ENCODE results near the gene SULT1A2.
"Not testable (repeated sequence)": the region's sequence is repeated elsewhere in the genome, so short reads cannot be mapped to it uniquely, and the experiment has no call there.

The SULT1A2 gene

DNA sequence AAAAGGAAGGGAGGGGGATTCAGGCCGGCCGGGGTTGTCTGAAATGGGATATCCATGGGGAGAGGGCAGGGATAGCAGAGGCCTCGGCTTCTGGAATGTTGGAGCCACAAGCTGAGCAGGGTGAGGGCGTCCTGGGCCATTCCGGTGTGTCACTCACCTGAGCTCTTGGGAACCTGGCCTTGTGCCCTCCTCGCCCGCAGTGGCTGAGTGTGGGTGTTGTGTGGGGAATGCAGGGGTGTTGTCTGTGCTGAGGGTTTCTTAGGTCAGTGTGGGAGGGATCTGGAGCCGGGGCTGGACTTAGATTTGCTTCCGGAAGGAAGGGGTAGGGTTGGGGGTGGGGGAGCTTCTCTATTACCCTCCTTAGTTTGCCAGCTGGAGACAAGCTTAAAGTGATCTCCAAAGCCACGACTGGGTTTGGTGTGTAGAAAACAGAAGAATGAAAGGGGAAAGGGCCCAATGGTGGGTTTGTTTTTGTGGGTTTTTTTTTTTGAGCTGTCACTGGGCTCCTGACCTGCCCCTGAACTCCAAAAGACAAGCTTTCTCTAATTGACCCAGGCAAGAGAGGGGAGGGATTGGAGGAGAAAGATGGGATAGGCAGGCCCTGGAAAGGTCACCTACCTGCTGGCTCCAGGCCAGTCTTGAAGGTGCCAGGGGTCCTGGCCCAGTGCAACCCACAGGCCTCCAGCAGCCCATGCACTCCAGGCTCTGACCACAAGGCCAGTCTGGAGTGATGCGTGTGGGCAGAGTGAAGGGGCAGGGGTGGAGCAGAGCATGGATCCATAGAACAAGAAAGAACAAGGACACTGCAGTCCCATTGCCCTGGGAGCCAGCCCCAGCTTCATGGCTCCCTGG is at the start of gene SULT1A2:
TSS of gene SULT1A2 (minus strand) at position 211 of the 852 bp plus-strand sequence. CDS start 1,120 bp downstream, outside the sequence.
- H3K27ac ChIP-seq (ENCODE audit: low read depth, low read length, poor library complexity, severe bottlenecking), result no peak within 1 kb of the TSS
- H3K36me3 ChIP-seq (ENCODE audit: insufficient read depth, low read length), result no peaks in the 10 kb centered on the region
- H4K20me1 ChIP-seq (ENCODE audit: insufficient read depth, low read length), result no peaks in the 10 kb centered on the region
- H3K79me2 ChIP-seq (ENCODE audit: insufficient read depth, low read length), result no peaks in the 10 kb centered on the region
- no peak within 1 kb of the TSS for H2AFZ ChIP-seq (ENCODE audit: low read length)
- no peaks in the 10 kb centered on the region for H3F3A ChIP-seq (ENCODE audit: insufficient read depth, low read length)
- TF ChIP-seq EZH2 (IDR thresholded peaks at IDR 0.05; ENCODE audit: borderline replicate concordance, low read length), result no peak
- TF ChIP-seq, protein P1, sequence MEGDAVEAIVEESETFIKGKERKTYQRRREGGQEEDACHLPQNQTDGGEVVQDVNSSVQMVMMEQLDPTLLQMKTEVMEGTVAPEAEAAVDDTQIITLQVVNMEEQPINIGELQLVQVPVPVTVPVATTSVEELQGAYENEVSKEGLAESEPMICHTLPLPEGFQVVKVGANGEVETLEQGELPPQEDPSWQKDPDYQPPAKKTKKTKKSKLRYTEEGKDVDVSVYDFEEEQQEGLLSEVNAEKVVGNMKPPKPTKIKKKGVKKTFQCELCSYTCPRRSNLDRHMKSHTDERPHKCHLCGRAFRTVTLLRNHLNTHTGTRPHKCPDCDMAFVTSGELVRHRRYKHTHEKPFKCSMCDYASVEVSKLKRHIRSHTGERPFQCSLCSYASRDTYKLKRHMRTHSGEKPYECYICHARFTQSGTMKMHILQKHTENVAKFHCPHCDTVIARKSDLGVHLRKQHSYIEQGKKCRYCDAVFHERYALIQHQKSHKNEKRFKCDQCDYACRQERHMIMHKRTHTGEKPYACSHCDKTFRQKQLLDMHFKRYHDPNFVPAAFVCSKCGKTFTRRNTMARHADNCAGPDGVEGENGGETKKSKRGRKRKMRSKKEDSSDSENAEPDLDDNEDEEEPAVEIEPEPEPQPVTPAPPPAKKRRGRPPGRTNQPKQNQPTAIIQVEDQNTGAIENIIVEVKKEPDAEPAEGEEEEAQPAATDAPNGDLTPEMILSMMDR (IDR thresholded peaks at IDR 0.05; ENCODE audit: low read length), result no peak
- no peak within 1 kb of the TSS for H3K4me3 ChIP-seq (ENCODE audit: low read depth, low read length, poor library complexity, severe bottlenecking)
- no peaks in the 10 kb centered on the region for H3K27me3 ChIP-seq (ENCODE audit: insufficient read depth, low read length)
- no peaks in the 10 kb centered on the region for H3K9me2 ChIP-seq (ENCODE audit: low read depth, low read length)
- H3K9ac ChIP-seq (ENCODE audit: low read length), result no peak within 1 kb of the TSS
- no peaks in the 10 kb centered on the region for H3K9me3 ChIP-seq (ENCODE audit: low read length)
- H3K4me2 ChIP-seq (ENCODE audit: low read length), result peak within 1 kb of the TSS; percentile 33; the same call in 1 of the 2 replicates
- H3K4me1 ChIP-seq (ENCODE audit: insufficient read depth, low read length, severe bottlenecking), result peaks cover 15% of the 10 kb centered on the region

DNA sequence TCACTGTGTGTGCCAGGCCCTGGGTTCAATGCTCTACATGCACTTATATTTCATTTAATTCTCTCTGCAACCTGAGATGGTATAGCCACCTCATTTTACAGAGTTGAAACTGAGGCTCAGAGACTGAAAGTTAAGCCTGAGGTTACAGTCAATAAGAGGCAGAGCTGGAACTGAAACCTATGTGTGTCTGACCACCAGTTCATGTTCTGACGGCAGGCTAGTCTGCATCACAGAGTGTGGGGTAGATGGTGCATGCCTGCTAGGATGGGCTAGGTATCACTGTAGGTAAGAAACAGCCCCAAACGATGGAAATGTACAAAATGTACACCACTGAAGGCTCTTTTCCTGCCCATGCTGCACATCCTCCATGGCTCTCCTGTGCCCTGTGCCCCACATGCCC is 43.1 kb upstream of the SULT1A2 start:
- H3K4me1 ChIP-seq (ENCODE audit: insufficient read depth, low read length, severe bottlenecking); H3K4me2 ChIP-seq (ENCODE audit: low read length); H3K27ac ChIP-seq (ENCODE audit: low read depth, low read length, poor library complexity, severe bottlenecking); H3K9ac ChIP-seq (ENCODE audit: low read length); H3F3A ChIP-seq (ENCODE audit: insufficient read depth, low read length); H3K27me3 ChIP-seq (ENCODE audit: insufficient read depth, low read length); H3K9me3 ChIP-seq (ENCODE audit: low read length); H3K36me3 ChIP-seq (ENCODE audit: insufficient read depth, low read length); H4K20me1 ChIP-seq (ENCODE audit: insufficient read depth, low read length); H3K9me2 ChIP-seq (ENCODE audit: low read depth, low read length); H3K79me2 ChIP-seq (ENCODE audit: insufficient read depth, low read length); H2AFZ ChIP-seq (ENCODE audit: low read length); H3K4me3 ChIP-seq (ENCODE audit: low read depth, low read length, poor library complexity, severe bottlenecking): not testable (repeated sequence)

DNA sequence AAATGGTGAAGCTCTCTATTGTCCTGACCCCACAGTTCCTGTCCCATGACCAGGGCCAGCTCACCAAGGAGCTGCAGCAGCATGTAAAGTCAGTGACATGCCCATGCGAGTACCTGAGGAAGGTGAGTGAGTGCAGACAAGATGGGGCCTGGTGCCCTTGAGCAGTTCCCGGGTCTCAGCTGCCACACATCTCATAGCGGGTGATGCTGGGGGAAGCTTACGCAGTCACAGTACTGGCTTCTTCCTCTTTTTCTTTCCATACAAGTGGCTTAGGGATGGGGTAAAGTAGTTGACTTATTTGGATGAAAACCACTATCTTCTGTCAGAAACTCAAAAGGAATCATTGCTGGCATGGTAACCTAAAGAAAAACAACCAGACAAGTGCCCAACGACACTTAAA is 41.5 kb upstream of the SULT1A2 start:
- not testable (repeated sequence) for H3K79me2 ChIP-seq (ENCODE audit: insufficient read depth, low read length); H2AFZ ChIP-seq (ENCODE audit: low read length); H3K36me3 ChIP-seq (ENCODE audit: insufficient read depth, low read length); H3K4me1 ChIP-seq (ENCODE audit: insufficient read depth, low read length, severe bottlenecking); H3K4me2 ChIP-seq (ENCODE audit: low read length); H3K9ac ChIP-seq (ENCODE audit: low read length); H4K20me1 ChIP-seq (ENCODE audit: insufficient read depth, low read length); H3K9me2 ChIP-seq (ENCODE audit: low read depth, low read length); H3K27me3 ChIP-seq (ENCODE audit: insufficient read depth, low read length); H3F3A ChIP-seq (ENCODE audit: insufficient read depth, low read length); H3K27ac ChIP-seq (ENCODE audit: low read depth, low read length, poor library complexity, severe bottlenecking); H3K9me3 ChIP-seq (ENCODE audit: low read length); H3K4me3 ChIP-seq (ENCODE audit: low read depth, low read length, poor library complexity, severe bottlenecking)

DNA sequence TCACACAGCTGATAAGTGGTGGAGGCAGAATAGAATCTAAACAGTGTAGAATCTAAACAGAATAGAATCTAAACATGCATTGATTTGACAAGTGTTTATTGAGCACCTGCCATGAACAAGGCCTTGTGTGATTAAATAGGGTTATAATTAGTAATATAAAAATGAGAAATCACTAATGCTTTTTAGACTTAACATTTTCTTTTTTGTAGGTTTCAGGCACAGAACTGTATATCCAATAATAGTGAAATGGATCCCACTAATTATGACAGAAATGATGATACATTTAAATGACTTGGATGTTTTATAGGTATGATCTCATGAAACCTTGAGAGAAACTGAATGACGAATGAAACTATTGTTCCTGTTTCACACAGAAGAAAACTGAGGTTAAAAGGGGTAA is 40.9 kb upstream of the SULT1A2 start, which contains the start of gene NPIPB8:
TSS of gene NPIPB8 (plus strand) at position 301 of the 400 bp plus-strand sequence. CDS start 296 bp downstream, outside the sequence.
- not testable (repeated sequence) for H3K4me2 ChIP-seq (ENCODE audit: low read length); H3K9ac ChIP-seq (ENCODE audit: low read length); H3K9me2 ChIP-seq (ENCODE audit: low read depth, low read length); H3K27ac ChIP-seq (ENCODE audit: low read depth, low read length, poor library complexity, severe bottlenecking); H3F3A ChIP-seq (ENCODE audit: insufficient read depth, low read length); H3K79me2 ChIP-seq (ENCODE audit: insufficient read depth, low read length); H3K4me3 ChIP-seq (ENCODE audit: low read depth, low read length, poor library complexity, severe bottlenecking); H4K20me1 ChIP-seq (ENCODE audit: insufficient read depth, low read length); H3K27me3 ChIP-seq (ENCODE audit: insufficient read depth, low read length); H3K4me1 ChIP-seq (ENCODE audit: insufficient read depth, low read length, severe bottlenecking); H2AFZ ChIP-seq (ENCODE audit: low read length); H3K36me3 ChIP-seq (ENCODE audit: insufficient read depth, low read length); H3K9me3 ChIP-seq (ENCODE audit: low read length)

DNA sequence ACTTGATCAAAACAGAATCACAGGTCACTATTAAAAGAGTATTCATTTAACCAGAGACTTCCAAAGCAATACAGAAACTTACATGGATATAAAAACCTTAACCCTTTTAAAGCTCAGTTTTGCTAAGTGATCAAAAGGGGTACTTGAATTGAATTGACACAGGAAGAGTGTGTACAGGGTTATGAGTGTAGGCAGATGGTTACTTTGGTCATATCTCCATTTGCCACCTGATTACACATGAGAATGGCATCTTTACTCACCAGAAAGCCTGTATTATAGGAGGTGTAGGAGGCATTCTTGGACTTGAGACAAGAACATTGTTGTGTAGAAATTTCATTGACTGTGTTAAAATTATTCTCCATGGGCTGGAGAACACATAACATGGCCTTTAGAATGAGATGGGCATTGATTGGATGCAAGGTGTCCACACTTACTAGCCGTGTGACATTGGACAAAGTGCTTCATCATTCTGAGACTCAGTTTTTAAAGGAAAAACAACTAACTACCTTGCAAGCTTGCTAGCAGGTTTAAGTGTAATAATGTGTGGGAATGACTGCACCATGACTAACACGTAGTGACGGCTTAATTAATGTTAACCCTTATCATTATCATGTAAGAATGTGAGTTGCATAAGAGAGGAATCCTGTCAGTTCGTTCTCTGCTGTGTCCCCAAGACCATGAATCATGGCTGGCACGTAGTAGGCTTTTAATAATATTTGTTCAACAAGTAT is 39.4 kb upstream of the SULT1A2 start:
- not testable (repeated sequence) for H3K9me2 ChIP-seq (ENCODE audit: low read depth, low read length); H2AFZ ChIP-seq (ENCODE audit: low read length); H3K27ac ChIP-seq (ENCODE audit: low read depth, low read length, poor library complexity, severe bottlenecking); H3K4me1 ChIP-seq (ENCODE audit: insufficient read depth, low read length, severe bottlenecking); H3F3A ChIP-seq (ENCODE audit: insufficient read depth, low read length); H3K9ac ChIP-seq (ENCODE audit: low read length); H3K4me3 ChIP-seq (ENCODE audit: low read depth, low read length, poor library complexity, severe bottlenecking); H3K36me3 ChIP-seq (ENCODE audit: insufficient read depth, low read length); H4K20me1 ChIP-seq (ENCODE audit: insufficient read depth, low read length); H3K4me2 ChIP-seq (ENCODE audit: low read length); H3K79me2 ChIP-seq (ENCODE audit: insufficient read depth, low read length); H3K9me3 ChIP-seq (ENCODE audit: low read length); H3K27me3 ChIP-seq (ENCODE audit: insufficient read depth, low read length)

DNA sequence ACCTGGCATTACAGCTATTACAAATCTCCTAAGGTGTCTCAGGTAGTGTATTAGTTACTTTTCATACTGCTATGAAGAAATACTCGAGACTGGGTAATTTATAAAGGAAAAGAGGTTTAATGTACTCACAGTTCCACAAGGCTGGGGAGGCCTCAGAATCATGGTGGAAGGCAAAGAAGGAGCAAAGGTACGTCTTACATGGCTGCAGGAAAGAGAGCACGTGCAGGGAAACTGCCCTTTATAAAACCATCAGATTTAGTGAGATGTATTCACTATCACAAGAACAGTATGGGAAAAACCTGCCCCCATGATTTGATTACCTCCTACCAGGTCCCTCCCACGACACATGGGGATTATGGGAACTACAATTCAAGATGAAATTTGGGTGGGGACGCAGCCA is 34.1 kb upstream of the SULT1A2 start:
- not testable (repeated sequence) for H3K9me2 ChIP-seq (ENCODE audit: low read depth, low read length); H3K4me2 ChIP-seq (ENCODE audit: low read length); H3K4me3 ChIP-seq (ENCODE audit: low read depth, low read length, poor library complexity, severe bottlenecking); H3K9ac ChIP-seq (ENCODE audit: low read length); H3K27ac ChIP-seq (ENCODE audit: low read depth, low read length, poor library complexity, severe bottlenecking); H3F3A ChIP-seq (ENCODE audit: insufficient read depth, low read length); H3K79me2 ChIP-seq (ENCODE audit: insufficient read depth, low read length); H3K36me3 ChIP-seq (ENCODE audit: insufficient read depth, low read length); H4K20me1 ChIP-seq (ENCODE audit: insufficient read depth, low read length); H3K9me3 ChIP-seq (ENCODE audit: low read length); H3K4me1 ChIP-seq (ENCODE audit: insufficient read depth, low read length, severe bottlenecking); H3K27me3 ChIP-seq (ENCODE audit: insufficient read depth, low read length); H2AFZ ChIP-seq (ENCODE audit: low read length)

Measured in OCI-LY1 (cell line).